DOHH2 (cell line): ENCODE measurements around the gene TCFL5.

Experiments used
- H3F3A ChIP-seq: fragments of 200-600 bp; sonication (generic), shearing (Covaris generic); 2 replicates; pipeline ENCODE4 v1.6.0; 2016; ENCODE audit warnings: antibody characterized with exemption, mild to moderate bottlenecking; ENCODE audit not compliant: control insufficient read depth, insufficient read depth
- H3K27ac ChIP-seq: fragments of 200-600 bp; sonication (generic); 2 replicates; pipeline ENCODE4 v1.5.1; 2014; ENCODE audit warnings: low read depth, mild to moderate bottlenecking, low read length, moderate library complexity
- H3K27me3 ChIP-seq: fragments of 200-600 bp; sonication (generic); 2 replicates; pipeline ENCODE4 v1.6.1; 2014; ENCODE audit warnings: mild to moderate bottlenecking, low read length, mixed read lengths; ENCODE audit not compliant: control insufficient read depth
- H3K36me3 ChIP-seq: fragments of 200-600 bp; sonication (generic); 2 replicates; pipeline ENCODE4 v1.6.1; 2014; ENCODE audit warnings: mild to moderate bottlenecking, low read length, moderate library complexity, mixed read lengths; ENCODE audit not compliant: control insufficient read depth
- H3K4me1 ChIP-seq: fragments of 200-600 bp; sonication (generic); 2 replicates; pipeline ENCODE4 v1.6.1; 2014; ENCODE audit warnings: mild to moderate bottlenecking, low read length, mixed read lengths; ENCODE audit not compliant: control insufficient read depth
- H3K4me2 ChIP-seq: fragments of 200-600 bp; sonication (generic); 2 replicates; pipeline ENCODE4 v1.6.0; 2014; ENCODE audit warnings: mild to moderate bottlenecking, low read length, moderate library complexity
- H3K4me3 ChIP-seq: fragments of 200-600 bp; sonication (generic); 2 replicates; pipeline ENCODE4 v1.5.1; 2014; ENCODE audit warnings: mild to moderate bottlenecking, low read length, mixed read lengths
- H3K79me2 ChIP-seq: fragments of 200-600 bp; sonication (generic); 2 replicates; pipeline ENCODE4 v1.6.1; 2014; ENCODE audit warnings: mild to moderate bottlenecking, low read length, mixed read lengths; ENCODE audit not compliant: control insufficient read depth
- H3K9me2 ChIP-seq: fragments of 200-600 bp; sonication (generic); replicated peaks from 2 replicates; pipeline ENCODE4 v1.6.1; 2014; ENCODE audit warnings: mild to moderate bottlenecking, low read length, mixed read lengths; ENCODE audit not compliant: control insufficient read depth
- H3K9me3 ChIP-seq: fragments of 200-600 bp; sonication (generic); 2 replicates; pipeline ENCODE4 v1.6.1; 2014; ENCODE audit warnings: antibody characterized with exemption, low read length, mixed read lengths; ENCODE audit not compliant: control insufficient read depth, insufficient read depth
- H4K20me1 ChIP-seq: fragments of 200-600 bp; sonication (generic); 2 replicates; pipeline ENCODE4 v1.6.0; 2014; ENCODE audit warnings: low read depth, mild to moderate bottlenecking, antibody characterized with exemption, low read length, moderate library complexity; ENCODE audit not compliant: control insufficient read depth, insufficient read depth
- EZH2phosphoT487 ChIP-seq: fragments of 200-600 bp; sonication (generic); IDR thresholded peaks from 2 replicates; pipeline ENCODE4 v1.6.1; 2017; ENCODE audit warnings: borderline replicate concordance, mild to moderate bottlenecking, antibody characterized with exemption, low read length, moderate library complexity, mixed read lengths
- TF ChIP-seq, protein P1 (sequence below): fragments of 200-600 bp; sonication (generic); IDR thresholded peaks from one replicate; pipeline ENCODE4 v1.5.1; 2014; ENCODE audit warnings: antibody characterized with exemption, mild to moderate bottlenecking, low read depth, low read length; ENCODE audit not compliant: poor library complexity, severe bottlenecking

Gene TCFL5

DNA sequence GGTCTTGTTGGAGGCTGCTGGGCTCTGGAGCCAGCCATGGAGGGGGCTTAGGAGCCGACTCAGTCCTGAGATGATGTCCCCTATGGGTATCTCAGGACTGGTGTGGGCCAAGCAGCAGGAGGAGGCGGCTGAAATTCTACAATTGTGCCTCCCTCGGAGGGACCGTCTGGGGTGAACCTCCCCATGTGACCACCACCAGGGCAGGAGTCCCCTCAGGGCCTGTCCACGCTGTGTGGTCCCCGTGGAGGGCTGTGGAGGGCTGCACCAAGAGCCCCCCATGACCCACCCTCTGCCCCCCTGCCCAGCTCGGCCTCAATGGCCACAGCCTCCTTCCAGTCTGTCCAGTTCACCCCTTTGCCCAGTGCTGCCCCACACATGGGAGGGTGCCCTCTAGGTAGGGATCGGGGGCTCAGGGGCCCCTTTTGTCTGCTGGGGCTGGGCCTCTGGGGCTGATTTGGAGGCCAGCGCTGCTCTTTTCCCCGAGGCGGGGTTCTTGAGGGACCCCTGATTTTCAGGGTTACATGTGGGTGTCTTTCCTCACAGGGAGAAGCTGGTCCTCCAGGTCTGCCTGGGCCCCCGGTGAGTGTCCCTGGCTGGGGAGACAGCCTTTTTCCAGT lies 43.5 kb downstream of the TCFL5 start:
- TF ChIP-seq, protein P1, sequence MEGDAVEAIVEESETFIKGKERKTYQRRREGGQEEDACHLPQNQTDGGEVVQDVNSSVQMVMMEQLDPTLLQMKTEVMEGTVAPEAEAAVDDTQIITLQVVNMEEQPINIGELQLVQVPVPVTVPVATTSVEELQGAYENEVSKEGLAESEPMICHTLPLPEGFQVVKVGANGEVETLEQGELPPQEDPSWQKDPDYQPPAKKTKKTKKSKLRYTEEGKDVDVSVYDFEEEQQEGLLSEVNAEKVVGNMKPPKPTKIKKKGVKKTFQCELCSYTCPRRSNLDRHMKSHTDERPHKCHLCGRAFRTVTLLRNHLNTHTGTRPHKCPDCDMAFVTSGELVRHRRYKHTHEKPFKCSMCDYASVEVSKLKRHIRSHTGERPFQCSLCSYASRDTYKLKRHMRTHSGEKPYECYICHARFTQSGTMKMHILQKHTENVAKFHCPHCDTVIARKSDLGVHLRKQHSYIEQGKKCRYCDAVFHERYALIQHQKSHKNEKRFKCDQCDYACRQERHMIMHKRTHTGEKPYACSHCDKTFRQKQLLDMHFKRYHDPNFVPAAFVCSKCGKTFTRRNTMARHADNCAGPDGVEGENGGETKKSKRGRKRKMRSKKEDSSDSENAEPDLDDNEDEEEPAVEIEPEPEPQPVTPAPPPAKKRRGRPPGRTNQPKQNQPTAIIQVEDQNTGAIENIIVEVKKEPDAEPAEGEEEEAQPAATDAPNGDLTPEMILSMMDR, result no peak
- TF ChIP-seq EZH2phosphoT487, result no peak
- no peak overlapping the region for H3K4me2 ChIP-seq
- peaks cover 37% of the 10 kb centered on the region for H3K27me3 ChIP-seq
- no peak overlapping the region for H3K4me3 ChIP-seq
- no peaks in the 10 kb centered on the region for H3K9me3 ChIP-seq
- H4K20me1 ChIP-seq, result no peaks in the 10 kb centered on the region
- no peaks in the 10 kb centered on the region for H3K9me2 ChIP-seq
- no peak overlapping the region for H3K27ac ChIP-seq
- H3F3A ChIP-seq, result peaks cover 2% of the 10 kb centered on the region; the same call in 1 of the 2 replicates
- no peaks in the 10 kb centered on the region for H3K79me2 ChIP-seq
- no peaks in the 10 kb centered on the region for H3K4me1 ChIP-seq
- H3K36me3 ChIP-seq, result no peaks in the 10 kb centered on the region

DNA sequence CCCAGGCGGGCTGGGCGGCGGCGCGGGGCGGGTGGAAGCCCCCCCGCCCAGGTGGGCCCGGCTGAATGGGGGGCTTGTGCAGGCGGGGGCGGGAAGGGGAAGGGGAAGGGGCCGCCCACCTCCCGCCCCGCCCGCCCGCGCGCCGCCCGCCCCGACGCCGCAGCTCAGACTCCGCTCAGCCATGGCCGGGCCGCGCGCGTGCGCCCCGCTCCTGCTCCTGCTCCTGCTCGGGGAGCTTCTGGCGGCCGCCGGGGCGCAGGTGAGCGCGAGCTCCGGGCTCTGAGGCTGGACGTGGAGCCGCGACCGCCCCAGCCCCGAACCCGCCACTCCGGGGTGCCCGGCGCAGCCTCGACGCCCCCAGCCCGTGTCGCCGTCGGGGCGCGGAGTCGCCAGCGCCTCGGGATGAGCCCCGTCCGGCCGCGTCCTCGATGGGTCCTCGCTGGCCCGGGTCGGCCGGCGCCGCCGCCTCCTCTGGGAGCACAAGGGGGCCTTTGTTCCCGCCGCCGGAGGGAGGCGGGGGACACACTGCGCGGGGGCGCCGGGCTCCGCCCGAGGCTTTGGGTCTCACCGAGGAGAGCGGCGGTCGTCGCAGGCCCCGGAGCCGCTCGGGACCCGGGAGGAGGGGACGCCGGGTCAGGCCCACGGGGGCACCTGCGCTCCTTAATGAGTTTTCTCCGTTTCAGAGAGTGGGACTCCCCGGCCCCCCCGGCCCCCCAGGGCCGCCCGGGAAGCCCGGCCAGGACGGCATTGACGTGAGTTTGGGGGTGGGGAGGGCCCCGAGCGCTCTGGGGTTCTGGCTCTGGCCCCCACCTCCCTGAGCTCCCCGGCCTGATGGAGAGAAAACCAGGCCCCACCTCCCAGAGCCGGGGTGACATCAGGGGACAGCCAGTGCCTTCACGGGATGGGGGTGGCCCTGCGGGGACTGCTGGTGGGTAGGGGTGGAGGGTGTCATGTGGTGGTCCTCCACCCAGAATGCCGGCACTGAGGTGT lies 44.4 kb downstream of the TCFL5 start, which contains the start of gene COL9A3:
Gene COL9A3 (plus strand): TSS at position 167 of the 990 bp plus-strand sequence. CDS start 15 bp downstream, at position 182.
- no peak within 1 kb of the TSS for H3K27ac ChIP-seq
- TF ChIP-seq, protein P1, result no peak
- no peak for TF ChIP-seq EZH2phosphoT487

DNA sequence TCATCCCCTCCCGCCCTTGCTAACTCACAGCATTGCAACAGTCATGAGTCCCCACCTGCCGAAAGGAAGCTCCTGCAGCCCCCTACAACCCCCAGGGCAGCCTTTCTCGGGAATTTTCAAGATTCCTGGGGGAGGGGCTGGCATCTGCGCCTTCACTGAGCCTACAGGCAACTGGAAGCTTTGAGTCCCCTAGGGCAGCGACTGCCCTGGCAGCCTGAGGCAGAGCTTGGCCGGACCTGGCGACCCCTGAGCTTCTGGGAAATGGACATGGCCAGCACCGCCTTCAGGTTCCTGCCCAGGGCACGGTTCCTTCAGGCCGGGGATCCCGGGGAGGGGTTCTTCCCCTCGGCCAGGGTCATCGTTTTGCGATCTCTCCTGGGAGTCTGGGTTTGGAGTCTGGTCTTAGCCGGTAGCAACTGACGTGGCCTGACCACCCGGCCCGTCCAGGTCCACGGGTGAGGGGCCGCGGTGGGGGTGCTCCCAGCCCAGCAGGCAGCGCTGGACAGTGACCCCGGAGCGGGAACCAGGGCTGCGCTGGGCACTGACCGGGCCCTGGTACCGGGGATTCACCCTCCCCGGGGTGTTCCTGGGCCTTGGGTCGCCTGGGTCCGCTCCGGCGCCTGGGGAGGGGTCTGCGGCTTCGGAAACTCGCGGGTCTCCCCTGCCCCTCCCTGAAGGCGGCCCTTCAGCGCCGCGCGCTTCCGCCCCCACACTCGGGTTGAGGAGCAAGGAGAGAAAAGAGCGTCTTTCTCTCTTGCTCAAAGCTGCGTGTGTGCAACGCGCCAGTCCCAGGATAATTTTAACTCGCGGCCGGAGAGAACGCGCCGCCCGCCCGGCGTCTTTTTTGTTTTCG lies 45.4 kb downstream of the TCFL5 start:
- no peaks in the 10 kb centered on the region for H3K4me1 ChIP-seq
- H3K9me2 ChIP-seq, result no peaks in the 10 kb centered on the region
- H3K27ac ChIP-seq, result no peak overlapping the region
- no peak overlapping the region for H3K4me3 ChIP-seq
- H3K36me3 ChIP-seq, result peaks cover 16% of the 10 kb centered on the region; the same call in 1 of the 2 replicates
- H3K4me2 ChIP-seq, result no peak overlapping the region
- no peaks in the 10 kb centered on the region for H3F3A ChIP-seq
- H3K9me3 ChIP-seq, result no peaks in the 10 kb centered on the region
- no peaks in the 10 kb centered on the region for H3K79me2 ChIP-seq
- TF ChIP-seq EZH2phosphoT487, result no peak
- TF ChIP-seq, protein P1, result no peak
- no peaks in the 10 kb centered on the region for H4K20me1 ChIP-seq
- H3K27me3 ChIP-seq, result peaks cover 37% of the 10 kb centered on the region

More for the DNA sequence above, 44.4 kb downstream of the TCFL5 start, which contains the start of gene COL9A3:
- Histone ChIP-seq H4K20me1 (no peaks in the 10 kb centered on the region), H3K9me2 (no peaks in the 10 kb centered on the region), H3K27me3 (peaks cover 37% of the 10 kb centered on the region), H3K9me3 (no peaks in the 10 kb centered on the region), H3K36me3 (peaks cover 8% of the 10 kb centered on the region; the same call in 1 of the 2 replicates), H3K4me2 (no peak within 1 kb of the TSS), H3F3A (no peaks in the 10 kb centered on the region), H3K4me3 (no peak within 1 kb of the TSS), H3K4me1 (no peaks in the 10 kb centered on the region), H3K79me2 (no peaks in the 10 kb centered on the region)
